IPS-11a (cell line): ENCODE results near the gene TMEM204.

ENCODE experiments used
- H3K4me3 ChIP-seq: one replicate; pipeline ENCODE4 v1.5.1; 2013; ENCODE audit warnings: low read depth, low read length, control low read depth

TMEM204 gene

GRCh38 chr16:1499756-1500464 lies 33.6 kb upstream of the TMEM204 start:
- no peak overlapping the region for H3K4me3 ChIP-seq

GRCh38 chr16:1500465-1501150 lies 32.9 kb upstream of the TMEM204 start:
- H3K4me3 ChIP-seq, result no peak overlapping the region

- H3K4me3 ChIP-seq, result no peak overlapping the region
Measured at GRCh38 chr16:1501630-1502029, 31.8 kb upstream of the TMEM204 start.

GRCh38 chr16:1502092-1503004 lies 31.1 kb upstream of the TMEM204 start:
- no peak overlapping the region for H3K4me3 ChIP-seq

- H3K4me3 ChIP-seq, result no peak overlapping the region
Measured at GRCh38 chr16:1503110-1503955, 30.1 kb upstream of the TMEM204 start.

GRCh38 chr16:1505073-1505844 lies 28.2 kb upstream of the TMEM204 start:
- H3K4me3 ChIP-seq, result no peak overlapping the region

- H3K4me3 ChIP-seq, result no peak overlapping the region
Measured at GRCh38 chr16:1505912-1506311, 27.6 kb upstream of the TMEM204 start.

GRCh38 chr16:1506494-1507213 lies 26.8 kb upstream of the TMEM204 start:
- H3K4me3 ChIP-seq, result no peak overlapping the region

- no peak overlapping the region for H3K4me3 ChIP-seq
Measured at GRCh38 chr16:1508494-1509187, 24.8 kb upstream of the TMEM204 start.

GRCh38 chr16:1509307-1510221 lies 23.9 kb upstream of the TMEM204 start:
- no peak overlapping the region for H3K4me3 ChIP-seq

GRCh38 chr16:1510272-1510671 lies 23.2 kb upstream of the TMEM204 start:
- H3K4me3 ChIP-seq, result no peak overlapping the region

GRCh38 chr16:1510941-1511351 lies 22.5 kb upstream of the TMEM204 start:
- no peak overlapping the region for H3K4me3 ChIP-seq

GRCh38 chr16:1511662-1512569 lies 21.6 kb upstream of the TMEM204 start:
- H3K4me3 ChIP-seq, result no peak overlapping the region

GRCh38 chr16:1512774-1513173 lies 20.7 kb upstream of the TMEM204 start:
- no peak overlapping the region for H3K4me3 ChIP-seq

GRCh38 chr16:1514507-1514906 lies 19.0 kb upstream of the TMEM204 start:
- no peak overlapping the region for H3K4me3 ChIP-seq

GRCh38 chr16:1518626-1519135 lies 14.8 kb upstream of the TMEM204 start:
- H3K4me3 ChIP-seq, result no peak overlapping the region
